Measurements from ENCODE around the gene DHX15.

DHX15 gene

DNA sequence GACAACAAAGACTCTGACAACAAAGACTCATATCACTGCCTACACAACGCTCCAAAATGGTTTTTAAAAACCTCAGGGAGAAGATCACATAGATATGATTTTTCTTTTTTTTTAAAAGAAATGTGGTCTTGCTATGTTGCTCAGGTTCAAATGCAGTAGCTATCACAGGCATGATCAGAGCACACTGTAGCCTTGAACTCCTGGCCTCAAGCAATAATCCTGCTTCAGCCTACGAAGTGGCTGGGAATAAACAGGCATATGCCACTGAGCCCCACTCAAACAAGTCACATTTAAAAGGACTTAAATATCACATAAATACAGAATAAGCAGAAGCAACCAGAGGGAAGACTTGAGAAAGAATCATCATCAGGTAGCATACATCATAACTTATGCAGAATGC is 14.7 kb downstream of the DHX15 start:
- no peaks in the 10 kb centered on the region for H3K4me1 ChIP-seq

GRCh38 chr4:24568425-24568824 is 15.9 kb downstream of the DHX15 start:
- Histone ChIP-seq H3K27me3 (ENCODE audit: control insufficient read depth, insufficient read depth, low read length) (no peaks in the 10 kb centered on the region), H3K79me2 (peaks cover 38% of the 10 kb centered on the region), H3K4me2 (ENCODE audit: low read length) (no peak overlapping the region), H3K4me3 (ENCODE audit: low read depth, low read length) (no peak overlapping the region), H3K36me3 (ENCODE audit: control insufficient read depth, insufficient read depth, low read length) (no peaks in the 10 kb centered on the region), H3K27ac (no peak overlapping the region), H2AFZ (no peak overlapping the region), H3K9ac (no peak overlapping the region), H3K4me1 (no peaks in the 10 kb centered on the region), H3K9me3 (ENCODE audit: control insufficient read depth, low read length) (no peaks in the 10 kb centered on the region)
- TF ChIP-seq, protein P1, sequence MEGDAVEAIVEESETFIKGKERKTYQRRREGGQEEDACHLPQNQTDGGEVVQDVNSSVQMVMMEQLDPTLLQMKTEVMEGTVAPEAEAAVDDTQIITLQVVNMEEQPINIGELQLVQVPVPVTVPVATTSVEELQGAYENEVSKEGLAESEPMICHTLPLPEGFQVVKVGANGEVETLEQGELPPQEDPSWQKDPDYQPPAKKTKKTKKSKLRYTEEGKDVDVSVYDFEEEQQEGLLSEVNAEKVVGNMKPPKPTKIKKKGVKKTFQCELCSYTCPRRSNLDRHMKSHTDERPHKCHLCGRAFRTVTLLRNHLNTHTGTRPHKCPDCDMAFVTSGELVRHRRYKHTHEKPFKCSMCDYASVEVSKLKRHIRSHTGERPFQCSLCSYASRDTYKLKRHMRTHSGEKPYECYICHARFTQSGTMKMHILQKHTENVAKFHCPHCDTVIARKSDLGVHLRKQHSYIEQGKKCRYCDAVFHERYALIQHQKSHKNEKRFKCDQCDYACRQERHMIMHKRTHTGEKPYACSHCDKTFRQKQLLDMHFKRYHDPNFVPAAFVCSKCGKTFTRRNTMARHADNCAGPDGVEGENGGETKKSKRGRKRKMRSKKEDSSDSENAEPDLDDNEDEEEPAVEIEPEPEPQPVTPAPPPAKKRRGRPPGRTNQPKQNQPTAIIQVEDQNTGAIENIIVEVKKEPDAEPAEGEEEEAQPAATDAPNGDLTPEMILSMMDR (IDR thresholded peaks at IDR 0.05), result no peak

More for the DNA sequence above, 14.7 kb downstream of the DHX15 start:
- Histone ChIP-seq H3K36me3 (ENCODE audit: control insufficient read depth, insufficient read depth, low read length) (no peaks in the 10 kb centered on the region), H3K4me2 (ENCODE audit: low read length) (no peak overlapping the region), H3K9ac (no peak overlapping the region), H3K27ac (no peak overlapping the region), H3K9me3 (ENCODE audit: control insufficient read depth, low read length) (no peaks in the 10 kb centered on the region), H3K27me3 (ENCODE audit: control insufficient read depth, insufficient read depth, low read length) (no peaks in the 10 kb centered on the region), H3K4me3 (ENCODE audit: low read depth, low read length) (no peak overlapping the region), H2AFZ (no peak overlapping the region), H3K79me2 (peaks cover 38% of the 10 kb centered on the region)
- TF ChIP-seq, protein P1 (IDR thresholded peaks at IDR 0.05), result no peak

DNA sequence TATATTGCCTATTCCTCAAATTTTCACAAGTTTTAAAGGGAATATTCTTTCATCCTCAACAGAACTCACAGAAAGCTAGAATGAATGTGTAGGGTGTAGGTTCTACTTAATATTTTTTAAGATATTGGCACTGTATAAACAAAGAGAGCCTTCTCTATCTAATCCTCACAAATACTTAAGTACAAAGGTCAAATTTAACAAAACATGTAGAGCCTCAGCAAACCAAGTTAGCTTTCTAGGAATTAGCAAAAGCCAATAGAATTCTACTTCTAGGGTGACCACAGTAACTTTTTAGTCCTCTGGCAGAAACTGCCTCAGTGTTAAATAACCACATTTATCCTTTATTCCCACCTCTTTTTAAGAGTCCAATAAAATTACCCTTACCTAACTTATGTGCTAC is 19.3 kb downstream of the DHX15 start:
- H3K79me2 ChIP-seq, result peaks cover 30% of the 10 kb centered on the region
- H3K4me2 ChIP-seq (ENCODE audit: low read length), result no peak overlapping the region
- H3K9me3 ChIP-seq (ENCODE audit: control insufficient read depth, low read length), result no peaks in the 10 kb centered on the region
- no peak overlapping the region for H3K27ac ChIP-seq
- TF ChIP-seq, protein P1 (IDR thresholded peaks at IDR 0.05), result no peak
- H3K4me3 ChIP-seq (ENCODE audit: low read depth, low read length), result no peak overlapping the region
- H3K36me3 ChIP-seq (ENCODE audit: control insufficient read depth, insufficient read depth, low read length), result no peaks in the 10 kb centered on the region
- H2AFZ ChIP-seq, result no peak overlapping the region
- H3K27me3 ChIP-seq (ENCODE audit: control insufficient read depth, insufficient read depth, low read length), result no peaks in the 10 kb centered on the region
- H3K4me1 ChIP-seq, result no peaks in the 10 kb centered on the region
- H3K9ac ChIP-seq, result no peak overlapping the region

DNA sequence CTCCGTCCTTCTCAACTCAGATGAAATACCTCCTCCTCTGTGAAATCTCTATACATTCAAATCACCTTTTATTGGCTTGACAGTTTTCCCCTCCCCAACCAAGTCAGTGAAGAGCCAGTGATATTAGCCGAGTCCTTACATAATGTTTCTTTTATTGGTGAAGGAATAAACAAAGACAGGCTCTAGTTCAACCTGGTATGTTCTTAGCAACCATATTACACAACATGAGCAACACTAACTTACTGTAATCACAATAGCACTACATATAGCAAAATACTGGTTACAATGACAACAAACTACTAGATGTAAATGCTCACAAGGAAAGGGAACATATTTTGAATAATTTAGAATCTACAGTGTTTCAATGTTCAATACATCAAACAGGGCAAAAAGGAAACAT is 19.9 kb downstream of the DHX15 start:
- TF ChIP-seq, protein P1 (IDR thresholded peaks at IDR 0.05), result no peak
- no peak overlapping the region for H3K9ac ChIP-seq
- H3K4me1 ChIP-seq, result no peaks in the 10 kb centered on the region
- H2AFZ ChIP-seq, result no peak overlapping the region
- no peak overlapping the region for H3K4me3 ChIP-seq (ENCODE audit: low read depth, low read length)
- no peaks in the 10 kb centered on the region for H3K27me3 ChIP-seq (ENCODE audit: control insufficient read depth, insufficient read depth, low read length)
- H3K4me2 ChIP-seq (ENCODE audit: low read length), result no peak overlapping the region
- no peaks in the 10 kb centered on the region for H3K9me3 ChIP-seq (ENCODE audit: control insufficient read depth, low read length)
- peaks cover 24% of the 10 kb centered on the region for H3K79me2 ChIP-seq
- no peaks in the 10 kb centered on the region for H3K36me3 ChIP-seq (ENCODE audit: control insufficient read depth, insufficient read depth, low read length)
- H3K27ac ChIP-seq, result no peak overlapping the region

- Histone ChIP-seq H3K9ac (no peak overlapping the region), H3K27ac (no peak overlapping the region), H3K27me3 (ENCODE audit: control insufficient read depth, insufficient read depth, low read length) (no peaks in the 10 kb centered on the region), H3K36me3 (ENCODE audit: control insufficient read depth, insufficient read depth, low read length) (no peaks in the 10 kb centered on the region), H3K79me2 (peaks cover 22% of the 10 kb centered on the region), H2AFZ (no peak overlapping the region), H3K4me3 (ENCODE audit: low read depth, low read length) (no peak overlapping the region), H3K4me1 (no peaks in the 10 kb centered on the region), H3K9me3 (ENCODE audit: control insufficient read depth, low read length) (no peaks in the 10 kb centered on the region), H3K4me2 (ENCODE audit: low read length) (no peak overlapping the region)
- TF ChIP-seq, protein P1 (IDR thresholded peaks at IDR 0.05), result no peak
Measured at GRCh38 chr4:24561438-24562139, 22.8 kb downstream of the DHX15 start.
